HepG2 (cell line): Measurements from ENCODE around the gene CCBE1.

Experiments used
- NFIC ChIP-seq: IDR thresholded peaks from 2 replicates; pipeline ENCODE4 v1.6.1; 2012; ENCODE audit warnings: mild to moderate bottlenecking, low read length, inconsistent platforms
- ZNF839 ChIP-seq: sonication (generic); formaldehyde crosslinking; IDR thresholded peaks from 2 replicates; pipeline ENCODE4 v1.4.0; 2020; ENCODE audit warnings: missing genetic modification reagents, mild to moderate bottlenecking, borderline replicate concordance

DNA sequence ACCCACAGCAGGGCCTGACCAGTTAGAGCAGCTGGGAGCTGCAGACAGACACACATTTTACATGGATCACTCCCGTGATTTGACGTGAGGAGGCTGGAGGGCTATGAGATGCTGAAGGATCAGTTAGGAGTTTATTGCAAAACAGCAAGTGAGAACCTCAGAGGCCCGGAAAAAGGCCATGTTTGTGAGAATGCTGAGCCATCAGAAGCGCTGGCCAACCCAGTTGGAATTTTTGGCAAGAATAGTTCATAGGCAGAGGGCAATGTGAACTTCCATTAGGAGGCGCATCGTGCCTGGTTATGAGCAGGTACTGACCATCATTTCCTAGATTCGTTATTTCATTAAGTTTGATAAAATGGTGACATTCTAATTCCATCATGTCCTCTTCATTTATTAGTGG, 314.8 kb downstream of the CCBE1 start:
- TF ChIP-seq NFIC (no peak), ZNF839 (no peak)
